ENCODE measurements around the gene ALDH3B2.

GRCh38 chr11:67631411-67631810 lies 43.0 kb downstream of the ALDH3B2 start:
- no peak for TF ChIP-seq CTCF (conservative IDR thresholded peaks at IDR 0.05; ENCODE audit: low read length)
- no peak for TF ChIP-seq EZH2phosphoT487 (IDR thresholded peaks at IDR 0.05; ENCODE audit: borderline replicate concordance)
